Lower lobe of right lung (tissue), 2 donors: ENCODE measurements around the gene SLX4IP. TPM values are rescaled to one million over a fixed set of nuclear protein-coding genes. Genes with fewer than 3 reads are reported as not detected.

Experiments
- ATAC-seq, 2 donors: fragments of 200-7000 bp; cut with Tn5 transposase; one replicate each; pipeline ENCODE4 v1.9.1; 2020 to 2022; ENCODE audit warnings: mild to moderate bottlenecking in 2 of 2, moderate library complexity in 2 of 2
- DNase-seq: peaks from one replicate; pipeline ENCODE4 v3.0.0-alpha.2; 2020
- H3K27ac ChIP-seq: fragments of 200-600 bp; one replicate; pipeline ENCODE4 v1.8.0; 2022
- H3K27me3 ChIP-seq: fragments of 200-600 bp; one replicate; pipeline ENCODE4 v1.8.0; 2022; ENCODE audit warnings: low read depth
- H3K36me3 ChIP-seq: fragments of 200-600 bp; one replicate; pipeline ENCODE4 v1.8.0; 2022; ENCODE audit warnings: mild to moderate bottlenecking
- H3K4me1 ChIP-seq: fragments of 200-600 bp; one replicate; pipeline ENCODE4 v1.8.0; 2022
- H3K4me3 ChIP-seq: fragments of 200-600 bp; one replicate; pipeline ENCODE4 v1.8.0; 2022; ENCODE audit warnings: mild to moderate bottlenecking
- H3K9me3 ChIP-seq: fragments of 200-600 bp; one replicate; pipeline ENCODE4 v1.8.0; 2022
- intact Hi-C: fragments of 100-400 bp; cut with DNase I; formaldehyde crosslinking; loops from one replicate; pipeline ENCODE4 v1.11.0; 2022
- total RNA-seq: library from RNA; stranded (reverse); fragmentation: NEBNext Ultra II Directional; extraction: Animal tissue kit (Norgen Biotek cat#: 25700); gene quantifications from one replicate; pipeline ENCODE4 v1.2.1, GENCODE V29; 2021
- TF ChIP-seq, protein P1 (sequence below): fragments of 200-600 bp; IDR thresholded peaks from one replicate; pipeline ENCODE4 v1.8.0; 2022; ENCODE audit warnings: antibody characterized with exemption, mild to moderate bottlenecking
- donor health status: DM: no; HTN: yes; CAD: no; lungs with severe emphysema.

The SLX4IP gene
- total RNA-seq, 1 donor from 2014 or later, result 5.8 TPM

DNA sequence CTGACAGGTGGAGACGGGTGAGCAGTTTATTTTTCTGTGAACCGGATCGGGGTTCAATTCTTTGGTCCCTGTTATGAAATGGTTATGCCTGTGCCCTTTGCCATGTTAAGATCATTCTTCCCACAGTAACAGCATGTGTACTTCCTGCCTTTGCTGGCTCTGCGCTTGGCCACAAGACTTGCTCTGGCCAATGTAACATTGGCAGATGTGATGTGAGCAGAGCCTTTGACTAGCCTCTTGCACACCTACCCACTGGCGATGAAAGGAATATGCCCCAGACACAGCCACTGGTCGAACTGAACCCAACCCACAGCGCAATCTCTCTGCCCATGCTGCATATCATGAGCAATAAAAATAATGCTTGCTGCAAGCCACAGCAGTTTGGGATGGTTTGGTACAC, 206.8 kb downstream of the SLX4IP start:
- no peak overlapping the region for H3K27ac ChIP-seq
- H3K36me3 ChIP-seq, result peaks cover 84% of the 10 kb centered on the region
- H3K4me1 ChIP-seq, result peaks cover 10% of the 10 kb centered on the region
- DNase-seq (no peak), ATAC-seq (no peak)
- no peaks in the 10 kb centered on the region for H3K27me3 ChIP-seq
- intact Hi-C loops, result no loop called here
- no peaks in the 10 kb centered on the region for H3K9me3 ChIP-seq
- no peak overlapping the region for H3K4me3 ChIP-seq
- TF ChIP-seq, protein P1, sequence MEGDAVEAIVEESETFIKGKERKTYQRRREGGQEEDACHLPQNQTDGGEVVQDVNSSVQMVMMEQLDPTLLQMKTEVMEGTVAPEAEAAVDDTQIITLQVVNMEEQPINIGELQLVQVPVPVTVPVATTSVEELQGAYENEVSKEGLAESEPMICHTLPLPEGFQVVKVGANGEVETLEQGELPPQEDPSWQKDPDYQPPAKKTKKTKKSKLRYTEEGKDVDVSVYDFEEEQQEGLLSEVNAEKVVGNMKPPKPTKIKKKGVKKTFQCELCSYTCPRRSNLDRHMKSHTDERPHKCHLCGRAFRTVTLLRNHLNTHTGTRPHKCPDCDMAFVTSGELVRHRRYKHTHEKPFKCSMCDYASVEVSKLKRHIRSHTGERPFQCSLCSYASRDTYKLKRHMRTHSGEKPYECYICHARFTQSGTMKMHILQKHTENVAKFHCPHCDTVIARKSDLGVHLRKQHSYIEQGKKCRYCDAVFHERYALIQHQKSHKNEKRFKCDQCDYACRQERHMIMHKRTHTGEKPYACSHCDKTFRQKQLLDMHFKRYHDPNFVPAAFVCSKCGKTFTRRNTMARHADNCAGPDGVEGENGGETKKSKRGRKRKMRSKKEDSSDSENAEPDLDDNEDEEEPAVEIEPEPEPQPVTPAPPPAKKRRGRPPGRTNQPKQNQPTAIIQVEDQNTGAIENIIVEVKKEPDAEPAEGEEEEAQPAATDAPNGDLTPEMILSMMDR, result no peak

DNA sequence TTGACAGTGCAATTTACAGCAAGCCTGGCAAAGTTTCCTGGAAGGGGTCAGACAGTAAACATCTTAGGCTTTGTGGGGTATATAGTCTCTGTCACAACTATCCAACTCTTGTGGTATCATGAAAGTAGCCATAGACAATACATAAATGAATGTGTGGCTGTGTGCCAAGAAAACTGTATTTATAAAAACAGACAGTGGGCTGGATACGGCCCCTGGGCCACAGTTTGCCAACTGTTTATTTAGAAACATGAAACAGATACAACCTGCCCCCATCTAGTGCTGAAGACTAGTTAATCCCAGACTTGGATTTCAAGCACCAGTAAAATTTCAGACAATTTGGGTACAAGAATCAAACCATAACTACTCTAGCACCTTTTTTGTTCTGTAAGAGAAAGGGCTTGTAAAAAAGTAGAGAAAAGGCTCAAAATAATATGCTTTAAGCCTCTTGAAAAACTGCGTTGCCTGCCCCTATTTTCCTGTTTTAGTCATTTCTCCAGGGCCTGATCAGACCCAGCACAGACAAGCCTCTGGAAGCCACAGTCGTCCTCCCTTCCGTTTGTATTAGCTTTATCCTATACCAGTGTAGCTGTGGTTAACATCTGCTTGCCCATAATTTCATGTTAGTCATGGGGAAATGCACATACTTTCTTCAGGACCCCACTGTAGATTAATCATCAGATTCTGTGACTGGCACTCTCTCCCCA, 207.9 kb downstream of the SLX4IP start:
- ATAC-seq (no peak), DNase-seq (no peak)
- TF ChIP-seq, protein P1, result no peak
- Histone ChIP-seq H3K4me3 (no peak overlapping the region), H3K27me3 (no peaks in the 10 kb centered on the region), H3K9me3 (no peaks in the 10 kb centered on the region), H3K36me3 (peaks cover 95% of the 10 kb centered on the region), H3K27ac (no peak overlapping the region), H3K4me1 (no peaks in the 10 kb centered on the region)
- intact Hi-C loops, result no loop called here

DNA sequence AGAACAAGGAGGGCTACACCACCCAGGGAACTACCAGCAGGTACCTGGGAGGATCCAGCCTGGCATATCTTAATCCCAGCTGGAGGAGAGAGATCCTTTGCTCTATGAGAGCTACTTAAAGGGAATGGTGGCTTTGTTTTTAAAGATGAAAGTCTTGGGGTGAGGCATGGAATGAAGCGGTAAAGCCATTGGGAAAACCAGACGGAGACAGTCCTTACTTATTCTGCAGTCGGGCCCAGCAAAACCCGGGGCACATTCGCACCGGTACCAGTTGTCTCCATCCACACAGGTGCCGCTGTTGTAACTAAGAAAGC, 208.4 kb downstream of the SLX4IP start:
- H3K4me1 ChIP-seq, result no peaks in the 10 kb centered on the region
- H3K9me3 ChIP-seq, result no peaks in the 10 kb centered on the region
- no peak overlapping the region for H3K4me3 ChIP-seq
- ATAC-seq, result no peak
- intact Hi-C loops, result no loop called here
- H3K27me3 ChIP-seq, result no peaks in the 10 kb centered on the region
- no peak for DNase-seq
- no peak overlapping the region for H3K27ac ChIP-seq
- TF ChIP-seq, protein P1, result no peak
- peaks cover 100% of the 10 kb centered on the region for H3K36me3 ChIP-seq

DNA sequence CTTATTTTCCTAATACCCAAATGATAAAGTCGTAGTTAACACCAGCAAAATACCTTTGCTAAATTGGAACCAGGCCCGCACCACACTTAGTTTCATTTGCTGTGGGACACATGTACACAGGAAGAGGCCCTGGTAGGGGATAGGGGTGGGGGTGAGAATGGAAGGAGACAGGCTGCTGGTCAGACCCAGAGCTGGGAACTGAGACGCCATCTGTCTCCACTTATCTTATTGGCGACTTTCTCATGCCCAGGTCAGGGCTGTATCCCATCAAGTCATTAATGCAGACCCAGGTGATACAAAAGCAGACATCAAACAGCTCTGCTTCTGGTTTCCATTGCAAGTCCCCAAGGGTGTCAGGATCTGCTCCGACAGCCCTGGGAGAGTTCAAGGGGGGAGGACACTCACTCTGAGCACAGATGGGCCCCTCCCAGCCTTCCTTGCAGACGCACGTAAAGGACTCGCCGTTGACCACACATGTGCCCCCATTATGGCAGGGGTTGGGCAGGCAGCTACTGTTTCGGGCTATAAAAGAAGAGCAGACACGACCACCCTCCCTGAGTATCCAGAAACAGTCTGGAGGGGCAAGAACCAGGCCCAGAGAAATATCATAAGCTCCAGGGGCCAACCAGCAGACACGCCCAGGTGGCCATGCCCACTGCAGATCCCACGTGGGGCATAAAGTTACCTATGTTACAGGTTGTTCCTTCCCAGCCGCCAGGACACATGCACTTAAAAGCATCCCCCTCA, 209.5 kb downstream of the SLX4IP start:
- ATAC-seq, result no peak
- TF ChIP-seq, protein P1, result no peak
- H3K4me3 ChIP-seq, result no peak overlapping the region
- DNase-seq, result no peak
- no peaks in the 10 kb centered on the region for H3K27me3 ChIP-seq
- H3K4me1 ChIP-seq, result no peaks in the 10 kb centered on the region
- H3K9me3 ChIP-seq, result no peaks in the 10 kb centered on the region
- peaks cover 100% of the 10 kb centered on the region for H3K36me3 ChIP-seq
- no peak overlapping the region for H3K27ac ChIP-seq
- intact Hi-C loops, result no loop called here

DNA sequence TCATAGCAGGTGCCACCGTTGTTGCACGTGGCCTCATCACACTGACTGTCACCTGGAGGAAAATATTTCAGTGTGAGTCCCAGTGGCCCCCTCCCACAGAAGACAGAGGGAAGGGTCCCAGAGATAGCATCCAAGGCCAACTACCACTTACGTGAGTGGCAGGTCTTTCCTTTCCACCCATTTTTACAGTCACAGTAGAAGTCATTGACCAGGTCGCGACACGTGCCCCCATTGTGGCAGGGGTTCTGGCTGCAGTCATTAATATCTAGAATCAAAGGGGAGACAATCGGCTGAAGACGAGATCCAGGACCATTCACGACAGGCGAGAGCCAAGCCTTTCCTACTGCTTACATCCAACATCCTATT, 210.1 kb downstream of the SLX4IP start:
- TF ChIP-seq, protein P1, result no peak
- H3K9me3 ChIP-seq, result no peaks in the 10 kb centered on the region
- DNase-seq (no peak), ATAC-seq (no peak)
- intact Hi-C loops, result no loop called here
- H3K4me1 ChIP-seq, result no peaks in the 10 kb centered on the region
- H3K27ac ChIP-seq, result no peak overlapping the region
- H3K36me3 ChIP-seq, result peaks cover 100% of the 10 kb centered on the region
- no peak overlapping the region for H3K4me3 ChIP-seq
- H3K27me3 ChIP-seq, result no peaks in the 10 kb centered on the region
